GM23338 (cell line): Measurements from ENCODE around the gene MARCHF2. TPM values are rescaled to one million over a fixed set of nuclear protein-coding genes. Genes with fewer than 3 reads are reported as not detected.

ENCODE experiments used
- ATAC-seq: fragments of 200-7000 bp; cut with Tn5 transposase; 3 replicates; pipeline ENCODE4 v1.9.1; 2020
- DNase-seq: peaks from one replicate; pipeline ENCODE4 v3.0.0-alpha.2; 2015; ENCODE audit warnings: low spot score
- H2AFZ ChIP-seq: fragments of 200-600 bp; sonication (generic); 2 replicates; pipeline ENCODE4 v1.8.0; 2016; ENCODE audit warnings: antibody characterized with exemption, mild to moderate bottlenecking, moderate library complexity
- H3F3A ChIP-seq: fragments of 200-600 bp; sonication (generic); replicated peaks from 2 replicates; pipeline ENCODE4 v1.8.0; 2017; ENCODE audit warnings: antibody characterized with exemption, mixed run types, low read depth
- H3K27ac ChIP-seq: fragments of 200-600 bp; sonication (generic); 2 replicates; pipeline ENCODE4 v1.6.1; 2016; ENCODE audit warnings: low read depth
- H3K27me3 ChIP-seq: fragments of 200-600 bp; sonication (generic); 2 replicates; pipeline ENCODE4 v1.8.0; 2016; ENCODE audit warnings: mild to moderate bottlenecking, mixed run types, moderate library complexity; ENCODE audit not compliant: insufficient read depth
- H3K36me3 ChIP-seq: fragments of 200-600 bp; sonication (generic); 2 replicates; pipeline ENCODE4 v1.8.0; 2016; ENCODE audit warnings: mild to moderate bottlenecking; ENCODE audit not compliant: insufficient read depth
- H3K4me1 ChIP-seq: fragments of 200-600 bp; sonication (generic); 2 replicates; pipeline ENCODE4 v1.8.0; 2016; ENCODE audit warnings: mild to moderate bottlenecking, moderate library complexity; ENCODE audit not compliant: insufficient read depth
- H3K4me2 ChIP-seq: fragments of 200-600 bp; sonication (generic); 2 replicates; pipeline ENCODE4 v1.7.1; 2017; ENCODE audit warnings: mixed run types
- H3K4me3 ChIP-seq: fragments of 200-600 bp; sonication (generic); 2 replicates; pipeline ENCODE4 v1.6.1; 2016; ENCODE audit warnings: mixed run types
- H3K79me2 ChIP-seq: fragments of 200-600 bp; sonication (generic); replicated peaks from 2 replicates; pipeline ENCODE4 v1.8.0; 2017; ENCODE audit warnings: mild to moderate bottlenecking; ENCODE audit not compliant: insufficient read depth
- H3K9me2 ChIP-seq: fragments of 200-600 bp; sonication (generic); 2 replicates; pipeline ENCODE4 v1.8.0; 2017; ENCODE audit not compliant: insufficient read depth
- H4K20me1 ChIP-seq: fragments of 200-600 bp; sonication (generic); replicated peaks from 2 replicates; pipeline ENCODE4 v1.8.0; 2017; ENCODE audit warnings: mild to moderate bottlenecking; ENCODE audit not compliant: insufficient read depth
- H3K27ac Mint-ChIP-seq: 2 replicates; pipeline ENCODE4 v1.8.0; 2020; ENCODE audit warnings: inconsistent platforms, mild to moderate bottlenecking, moderate library complexity, mixed read lengths
- H3K27me3 Mint-ChIP-seq: 3 replicates; pipeline ENCODE4 v1.8.0; 2022; ENCODE audit warnings: low read depth, mild to moderate bottlenecking, moderate library complexity, mixed read lengths, inconsistent platforms; ENCODE audit not compliant: insufficient read depth, poor library complexity
- H3K36me3 Mint-ChIP-seq: 3 replicates; pipeline ENCODE4 v1.8.0; 2021; ENCODE audit warnings: low read depth, mild to moderate bottlenecking, inconsistent platforms, moderate library complexity, mixed read lengths
- H3K4me1 Mint-ChIP-seq: 3 replicates; pipeline ENCODE4 v1.8.0; 2020; ENCODE audit warnings: mild to moderate bottlenecking, inconsistent platforms, mixed read lengths
- H3K4me3 Mint-ChIP-seq: 3 replicates; pipeline ENCODE4 v1.8.0; 2021; ENCODE audit warnings: moderate library complexity, mild to moderate bottlenecking, inconsistent platforms, mixed read lengths
- H3K9me3 Mint-ChIP-seq: 3 replicates; pipeline ENCODE4 v1.8.0; 2020; ENCODE audit warnings: moderate library complexity, mild to moderate bottlenecking, inconsistent platforms, mixed read lengths
- JUNB ChIP-seq: IDR thresholded peaks from one replicate; pipeline ENCODE4 v1.6.1; 2016; ENCODE audit warnings: antibody characterized with exemption; ENCODE audit not compliant: unreplicated experiment
- REST ChIP-seq: IDR thresholded peaks from one replicate; pipeline ENCODE4 v1.6.1; 2018; ENCODE audit warnings: antibody characterized with exemption; ENCODE audit not compliant: unreplicated experiment
- ZNF114 ChIP-seq: fragments of 250-450 bp; sonication (Bioruptor Pico); IDR thresholded peaks from 2 replicates; pipeline ENCODE4 v1.5.0; 2020; ENCODE audit warnings: mild to moderate bottlenecking, moderate library complexity
- ZNF331 ChIP-seq: fragments of 250-450 bp; sonication (Bioruptor Pico); IDR thresholded peaks from 2 replicates; pipeline ENCODE4 v1.5.0; 2020; ENCODE audit warnings: low read depth, mild to moderate bottlenecking, moderate library complexity
- ZNF462 ChIP-seq: fragments of 250-450 bp; sonication (Bioruptor Pico); IDR thresholded peaks from 2 replicates; pipeline ENCODE4 v1.5.0; 2020; ENCODE audit warnings: mild to moderate bottlenecking, moderate library complexity
- polyA plus RNA-seq: library from polyadenylated mRNA; unstranded; fragments of >200 nt; fragmentation: Nextera tagmentation; extraction: Ambion mirVana; gene quantifications from 2 replicates; pipeline ENCODE4 v1.2.1, GENCODE V29; 2016
- total RNA-seq: library from RNA; depleted of rRNA; stranded (reverse); fragments of >200 nt; shearing (Covaris generic); gene quantifications from 2 replicates; pipeline ENCODE4 v1.2.3, GENCODE V29; 2014

The MARCHF2 gene
- total and polyA plus RNA-seq, 2 experiments from 2014 or later, result 18.9 to 50.1 TPM

GRCh38 chr19:8457827-8458226 is 44.7 kb downstream of the MARCHF2 start (continued):
- TF ChIP-seq ZNF462 (CRISPR knock-in tag) (no peak), REST (no peak)

- H3F3A ChIP-seq, result peaks cover 8% of the 10 kb centered on the region; the same call in 1 of the 2 replicates
- Mint-ChIP-seq H3K9me3 (no peaks in the 10 kb centered on the region), H3K36me3 (peaks cover 76% of the 10 kb centered on the region), H3K4me3 (peak overlapping the region; percentile 23; the same call in 1 of the 3 replicates), H3K27me3 (no peaks in the 10 kb centered on the region), H3K27ac (no peak overlapping the region), H3K4me1 (peaks cover 95% of the 10 kb centered on the region)
- no peaks in the 10 kb centered on the region for H3K27me3 ChIP-seq
- H3K4me3 ChIP-seq, result no peak overlapping the region
- H2AFZ ChIP-seq, result no peak overlapping the region
- H4K20me1 ChIP-seq, result peaks cover 99% of the 10 kb centered on the region
- DNase-seq (no peak), ATAC-seq (peak; percentile 14; the same call in 1 of the 3 replicates)
- H3K79me2 ChIP-seq, result peaks cover 100% of the 10 kb centered on the region
- peaks cover 69% of the 10 kb centered on the region for H3K4me1 ChIP-seq
- peak overlapping the region; percentile 41; the same call in 1 of the 2 replicates for H3K27ac ChIP-seq
- H3K4me2 ChIP-seq, result no peak overlapping the region
- H3K9me2 ChIP-seq, result no peaks in the 10 kb centered on the region
- peaks cover 17% of the 10 kb centered on the region; the same call in 1 of the 2 replicates for H3K36me3 ChIP-seq
- no peak for TF ChIP-seq ZNF114
- no peak for TF ChIP-seq ZNF331 (CRISPR knock-in tag)
- TF ChIP-seq JUNB, result no peak
- TF ChIP-seq REST, result no peak
Observed at GRCh38 chr19:8458380-8458779, 45.3 kb downstream of the MARCHF2 start.
